PC-9 (cell line): ENCODE measurements around the gene RAD18. TPM values are rescaled to one million over a fixed set of nuclear protein-coding genes. Genes with fewer than 3 reads are reported as not detected.

ENCODE experiments used
- BruUV-seq: library from RNA; stranded (reverse); fragments of 400-500 nt; replicated peaks from 2 replicates; lab custom pipeline; 2021; lab: Mats Ljungman, UMichigan
- CTCF ChIA-PET: fragments of 300-600 bp; sonication (Branson Sonifier 250); formaldehyde crosslinking; loops from one replicate; lab custom pipeline; 2022; ENCODE audit warnings: antibody characterized with exemption; lab: Charles Lee
- POLR2A ChIA-PET: fragments of 300-600 bp; sonication (Branson Sonifier 250); formaldehyde crosslinking; loops from one replicate; lab custom pipeline; 2022; ENCODE audit warnings: antibody characterized with exemption; ENCODE audit not compliant: unreplicated experiment; lab: Charles Lee
- DNase-seq, 2 experiments: peaks; one replicate each; pipeline versions ENCODE4 v3.0.0 to v3.0.0-alpha.2; 2015 to 2022; ENCODE audit warnings: mixed read lengths in 1 of 2
- H2AFZ ChIP-seq: fragments of 200-600 bp; sonication (generic); 2 replicates; pipeline ENCODE4 v1.8.1; 2017; ENCODE audit warnings: antibody characterized with exemption
- H3F3A ChIP-seq: fragments of 200-600 bp; sonication (generic); 2 replicates; pipeline ENCODE4 v1.8.1; 2017; ENCODE audit warnings: antibody characterized with exemption, mild to moderate bottlenecking, low read depth; ENCODE audit not compliant: insufficient read depth
- H3K27ac ChIP-seq: fragments of 200-600 bp; sonication (generic); 2 replicates; pipeline ENCODE4 v1.6.1; 2016; ENCODE audit warnings: mixed run types
- H3K27me3 ChIP-seq: fragments of 200-600 bp; sonication (generic); 2 replicates; pipeline ENCODE4 v1.6.1; 2016; ENCODE audit warnings: low read depth, mixed run types; ENCODE audit not compliant: insufficient read depth
- H3K36me3 ChIP-seq: fragments of 200-600 bp; sonication (generic); 2 replicates; pipeline ENCODE4 v1.6.1; 2016; ENCODE audit warnings: low read depth, mixed run types
- H3K4me1 ChIP-seq: fragments of 200-600 bp; sonication (generic); replicated peaks from 2 replicates; pipeline ENCODE4 v1.6.1; 2016; ENCODE audit warnings: mixed run types; ENCODE audit not compliant: insufficient read depth
- H3K4me2 ChIP-seq: fragments of 200-600 bp; sonication (generic); 2 replicates; pipeline ENCODE4 v1.6.1; 2017; ENCODE audit warnings: mixed run types
- H3K4me3 ChIP-seq: fragments of 200-600 bp; sonication (generic); 2 replicates; pipeline ENCODE4 v1.6.1; 2016; ENCODE audit warnings: mixed run types
- H3K79me2 ChIP-seq: fragments of 200-600 bp; sonication (generic); 2 replicates; pipeline ENCODE4 v1.6.1; 2017; ENCODE audit warnings: low read depth, mixed run types
- H3K9me2 ChIP-seq: fragments of 200-600 bp; sonication (generic); 2 replicates; pipeline ENCODE4 v1.8.1; 2017; ENCODE audit warnings: mild to moderate bottlenecking; ENCODE audit not compliant: insufficient read depth
- H3K9me3 ChIP-seq: fragments of 200-600 bp; sonication (generic); 2 replicates; pipeline ENCODE4 v1.8.1; 2016; ENCODE audit warnings: low read depth; ENCODE audit not compliant: insufficient read depth
- H4K20me1 ChIP-seq: fragments of 200-600 bp; sonication (generic); 2 replicates; pipeline ENCODE4 v1.8.1; 2017; ENCODE audit not compliant: insufficient read depth
- CTCF ChIP-seq: fragments of 200-600 bp; sonication (generic); conservative IDR thresholded peaks from 2 replicates; pipeline ENCODE4 v1.6.1; 2017; ENCODE audit warnings: mixed run types, antibody characterized with exemption, mild to moderate bottlenecking, moderate library complexity
- EZH2 ChIP-seq: fragments of 200-600 bp; sonication (generic); IDR thresholded peaks from 2 replicates; pipeline ENCODE4 v1.8.0; 2017; ENCODE audit warnings: antibody characterized with exemption, low read depth
- intact Hi-C: fragments of 100-400 bp; cut with micrococcal nuclease; formaldehyde crosslinking; loops from one replicate; pipeline ENCODE4 v1.10.0; 2022; ENCODE audit not compliant: unreplicated experiment
- total RNA-seq: library from RNA; stranded (reverse); gene quantifications from 2 replicates; pipeline ENCODE4 v1.2.3, GENCODE V29; 2021

RAD18 gene
- total RNA-seq, 1 experiment from 2014 or later: 29.1 TPM

DNA sequence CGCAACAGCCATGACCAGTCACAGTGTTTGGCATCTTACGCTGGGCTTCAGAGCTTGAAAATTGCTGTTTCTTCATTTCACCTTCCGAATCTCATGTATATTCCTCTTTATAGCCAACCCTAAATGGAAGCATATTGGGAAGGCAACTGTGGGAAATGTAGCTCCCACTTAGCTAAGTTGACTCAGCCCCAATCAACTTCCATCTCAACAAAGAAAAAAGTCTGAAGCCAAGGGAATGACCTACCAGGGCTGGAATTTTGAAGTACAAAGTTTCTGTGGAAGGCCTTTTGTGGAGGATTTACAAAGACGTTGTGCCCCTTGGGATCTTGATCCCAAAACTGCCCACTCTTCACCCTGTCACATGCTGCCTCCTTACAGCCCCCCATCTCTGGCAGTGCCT is 108.6 kb downstream of the RAD18 start:
- no TSS peak for BruUV-seq
- CTCF ChIA-PET: no interaction called here
- H3K79me2 ChIP-seq: no peaks in the 10 kb centered on the region

GRCh38 chr3:8853081-8853480 is 110.2 kb downstream of the RAD18 start:
- DNase-seq: no peak
- Histone ChIP-seq H3K4me2 (no peak overlapping the region), H3K27me3 (no peaks in the 10 kb centered on the region), H4K20me1 (no peaks in the 10 kb centered on the region), H2AFZ (no peak overlapping the region), H3K79me2 (no peaks in the 10 kb centered on the region), H3K27ac (no peak overlapping the region), H3K9me3 (no peaks in the 10 kb centered on the region), H3K9me2 (no peaks in the 10 kb centered on the region), H3K4me3 (no peak overlapping the region), H3F3A (no peaks in the 10 kb centered on the region), H3K36me3 (no peaks in the 10 kb centered on the region), H3K4me1 (no peaks in the 10 kb centered on the region)
- ChIA-PET POLR2A (no interaction called here), CTCF (no interaction called here)
- intact Hi-C loops: no loop called here
- BruUV-seq: no TSS peak
- no peak for TF ChIP-seq EZH2
- TF ChIP-seq CTCF: no peak

More for the DNA sequence above, 108.6 kb downstream of the RAD18 start:
- Histone ChIP-seq H3K27ac (no peak overlapping the region), H3K4me1 (no peaks in the 10 kb centered on the region), H3K4me3 (no peak overlapping the region), H3K9me2 (no peaks in the 10 kb centered on the region), H3K27me3 (no peaks in the 10 kb centered on the region), H3F3A (no peaks in the 10 kb centered on the region), H3K36me3 (no peaks in the 10 kb centered on the region), H2AFZ (no peak overlapping the region), H3K4me2 (no peak overlapping the region), H3K9me3 (no peaks in the 10 kb centered on the region), H4K20me1 (no peaks in the 10 kb centered on the region)
- no peak for DNase-seq
- POLR2A ChIA-PET: no interaction called here
- intact Hi-C loops: no loop called here
- no peak for TF ChIP-seq CTCF

- no TSS peak for BruUV-seq
- Histone ChIP-seq H2AFZ (no peak overlapping the region), H3K9me3 (no peaks in the 10 kb centered on the region), H3K79me2 (no peaks in the 10 kb centered on the region), H3K27me3 (no peaks in the 10 kb centered on the region), H3K9me2 (no peaks in the 10 kb centered on the region), H3K36me3 (no peaks in the 10 kb centered on the region), H3K4me2 (no peak overlapping the region), H3K4me1 (no peaks in the 10 kb centered on the region), H3K4me3 (no peak overlapping the region), H4K20me1 (no peaks in the 10 kb centered on the region), H3K27ac (no peak overlapping the region), H3F3A (no peaks in the 10 kb centered on the region)
- no peak for DNase-seq
- intact Hi-C loops: no loop called here
- TF ChIP-seq EZH2: no peak
- no peak for TF ChIP-seq CTCF
- POLR2A ChIA-PET: no interaction called here
- CTCF ChIA-PET: no interaction called here
Observed at GRCh38 chr3:8852511-8852910, 110.8 kb downstream of the RAD18 start.
